Measurements from ENCODE around the gene SSB. TPM values are rescaled to one million over a fixed set of nuclear protein-coding genes. Genes with fewer than 3 reads are reported as not detected.
"Not testable (repeated sequence)": the region's sequence is repeated elsewhere in the genome, so short reads cannot be mapped to it uniquely, and the experiment has no call there.

The SSB gene
- 87.2 and 139 TPM in 2 replicates for total RNA-seq

- peak; percentile 86 for DNase-seq (ENCODE audit: low read depth)
Measured at GRCh38 chr2:169798718-169799592, at the start of gene SSB. Gene SSB (plus strand): TSS chr2:169798871. CDS start chr2:169800961, 2,090 bp downstream.

DNA sequence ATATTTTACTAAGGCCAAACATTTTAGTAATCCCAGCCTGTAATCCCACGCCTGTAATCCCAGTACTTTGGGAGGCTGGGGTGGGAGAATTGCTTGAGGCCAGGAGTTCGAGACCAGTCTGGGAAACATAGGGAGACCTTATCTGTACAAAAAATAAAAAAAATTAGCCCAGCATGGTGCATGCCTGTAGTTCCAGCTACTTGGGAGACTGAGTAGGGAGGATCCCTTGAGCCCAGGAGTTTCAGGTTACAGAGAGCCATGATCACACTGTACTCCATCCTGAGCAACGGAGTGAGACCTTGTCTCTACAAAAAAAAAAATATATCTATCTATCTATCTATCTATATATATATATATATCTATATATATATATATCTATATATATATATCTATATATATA, 45.9 kb upstream of the SSB start:
- DNase-seq (ENCODE audit: low read depth) = no peak

DNA sequence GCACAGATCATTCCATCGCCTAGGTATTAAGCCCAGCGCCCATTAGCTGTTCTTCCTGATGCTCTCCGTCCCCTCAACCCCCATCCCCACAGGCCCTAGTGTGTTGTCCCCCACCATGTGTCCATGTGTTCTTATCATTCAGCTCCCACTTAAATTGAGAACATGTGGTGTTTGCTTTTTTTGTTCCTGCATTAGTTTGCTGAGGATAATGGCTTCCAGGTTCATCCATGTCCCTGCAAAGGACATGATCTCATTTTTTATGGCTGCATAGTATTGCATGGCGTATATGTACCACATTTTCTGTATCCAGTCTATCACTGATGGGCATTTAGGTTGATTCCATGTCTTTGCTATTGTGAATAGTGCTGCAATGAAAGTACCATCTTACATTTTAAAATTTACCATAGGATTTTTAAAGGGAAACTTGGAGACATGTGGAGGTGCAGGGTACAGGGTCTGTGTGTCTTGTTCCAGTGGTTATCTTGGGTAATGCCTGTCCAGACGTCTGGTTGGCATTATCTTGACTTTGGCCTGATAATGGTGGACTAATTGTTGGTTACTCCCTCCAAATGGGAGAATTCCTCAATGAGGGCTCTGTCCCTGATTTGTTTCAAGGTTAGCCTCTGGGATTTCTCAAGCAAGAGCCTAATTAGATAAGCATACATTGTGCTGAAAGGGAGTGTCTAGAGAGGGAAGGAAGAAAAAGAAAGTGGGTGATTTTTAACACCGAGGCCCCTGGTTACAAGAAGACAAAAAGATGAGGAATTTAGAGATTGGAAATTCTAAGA, 43.4 kb upstream of the SSB start:
- no peak for DNase-seq (ENCODE audit: low read depth)

DNA sequence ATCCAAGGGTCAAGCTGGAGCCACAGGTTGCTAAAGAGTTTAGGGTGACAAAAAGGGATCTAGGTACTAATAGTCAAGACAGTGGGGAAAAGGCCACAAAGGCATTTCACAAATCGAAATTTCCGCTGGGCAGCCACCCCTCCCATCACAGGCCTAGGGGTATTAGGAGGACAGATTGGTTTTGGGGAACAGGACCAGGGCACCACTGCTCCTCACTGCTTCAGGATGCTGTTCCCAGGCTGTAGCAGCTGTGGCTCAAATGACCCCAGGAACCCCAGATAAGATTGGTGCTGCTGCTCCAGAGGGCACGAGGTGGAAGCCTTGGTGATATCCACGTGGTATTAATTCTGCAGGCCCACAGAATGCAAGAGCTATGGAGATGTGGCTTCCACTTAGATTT, 42.3 kb upstream of the SSB start:
- DNase-seq (ENCODE audit: low read depth) = no peak

DNA sequence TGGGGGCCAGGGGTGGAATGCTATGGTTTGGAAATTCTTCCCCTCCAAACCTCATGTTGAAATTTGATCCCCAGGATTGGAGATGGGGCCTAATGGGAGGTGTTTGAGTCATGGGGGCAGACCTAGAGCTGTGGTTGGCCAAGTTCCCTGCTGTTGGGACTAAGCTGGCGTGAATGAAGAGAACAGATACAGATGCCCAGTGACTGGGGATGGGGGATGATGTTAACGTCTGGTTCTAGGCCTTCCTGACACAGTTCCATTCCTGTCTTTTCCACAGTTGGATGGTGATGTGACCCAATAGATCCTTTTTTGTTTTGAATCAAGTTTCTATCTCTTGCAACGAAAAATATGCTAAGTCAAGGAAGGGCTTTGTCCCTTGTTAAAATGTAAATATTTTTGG, 41.3 kb upstream of the SSB start:
- no peak for DNase-seq (ENCODE audit: low read depth)

DNA sequence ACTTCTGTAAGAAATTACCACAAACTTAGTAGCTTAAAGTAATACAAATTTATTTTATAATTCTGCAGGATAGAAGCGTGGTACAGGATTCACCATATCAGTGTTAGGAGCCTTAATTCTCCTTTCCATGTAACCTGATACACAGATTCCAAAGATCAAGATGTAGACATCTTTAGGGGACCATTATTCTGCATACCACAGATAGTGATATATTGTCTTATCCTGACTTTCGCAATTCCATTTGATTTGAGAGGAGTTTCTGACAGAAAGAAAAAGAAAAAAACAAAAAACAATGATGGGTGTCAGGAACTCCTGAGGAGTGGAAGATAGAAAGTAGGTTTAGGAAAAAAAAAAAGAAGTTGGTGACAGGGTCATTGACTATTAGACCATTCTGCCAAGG, 40.9 kb upstream of the SSB start:
- DNase-seq (ENCODE audit: low read depth) = no peak

GRCh38 chr2:169759987-169760386, 38.7 kb upstream of the SSB start:
- DNase-seq (ENCODE audit: low read depth) = no peak

DNA sequence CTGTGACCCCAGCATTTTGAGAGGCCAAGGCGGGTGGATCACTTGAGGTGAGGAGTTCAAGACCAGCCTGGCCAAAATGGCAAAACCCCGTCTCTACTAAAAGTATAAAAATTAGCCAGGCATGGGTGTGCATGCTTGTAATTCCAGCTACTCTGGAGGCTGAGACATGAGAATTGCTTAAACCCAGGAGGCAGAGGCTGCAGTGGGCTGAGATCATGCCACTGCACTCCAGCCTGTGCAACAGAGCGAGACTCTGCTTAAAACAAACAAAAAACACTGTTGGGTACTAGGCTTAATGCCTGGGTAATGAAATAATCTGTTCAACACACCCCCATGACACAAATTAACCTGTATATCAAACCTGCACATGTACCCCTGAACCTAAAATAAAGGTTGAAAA, 37.9 kb upstream of the SSB start:
- DNase-seq (ENCODE audit: low read depth) = not testable (repeated sequence)

GRCh38 chr2:169761251-169761969, 37.3 kb upstream of the SSB start:
- peak; percentile 80 for DNase-seq (ENCODE audit: low read depth)

GRCh38 chr2:169761970-169762292, 36.7 kb upstream of the SSB start:
- no peak for DNase-seq (ENCODE audit: low read depth)

DNA sequence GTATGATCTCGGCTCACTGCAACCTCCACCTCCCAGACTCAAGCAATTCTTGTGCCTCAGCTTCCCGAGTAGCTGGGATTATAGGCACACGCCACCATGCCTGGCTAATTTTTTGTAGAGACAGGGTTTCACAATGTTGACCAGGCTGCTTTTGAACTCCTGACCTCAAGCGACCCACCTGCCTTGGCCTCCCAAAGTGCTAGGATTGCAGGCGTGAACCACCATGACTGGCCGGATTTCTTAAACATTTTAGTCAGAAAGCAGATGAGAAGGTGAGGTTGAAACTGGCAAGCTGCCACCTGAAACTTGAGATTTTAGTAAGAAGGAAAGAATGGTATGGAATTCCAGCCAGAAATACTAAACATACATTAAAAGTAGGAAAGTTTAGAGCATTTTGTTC, 33.1 kb upstream of the SSB start:
- DNase-seq (ENCODE audit: low read depth) = no peak

GRCh38 chr2:169767243-169767888, 31.3 kb upstream of the SSB start:
- peak; percentile 56 for DNase-seq (ENCODE audit: low read depth)

GRCh38 chr2:169768262-169768995, 30.2 kb upstream of the SSB start:
- DNase-seq (ENCODE audit: low read depth) = no peak

GRCh38 chr2:169771021-169771420, 27.6 kb upstream of the SSB start:
- DNase-seq (ENCODE audit: low read depth) = no peak

GRCh38 chr2:169771612-169772011, 27.1 kb upstream of the SSB start:
- peak; percentile 60 for DNase-seq (ENCODE audit: low read depth)

DNA sequence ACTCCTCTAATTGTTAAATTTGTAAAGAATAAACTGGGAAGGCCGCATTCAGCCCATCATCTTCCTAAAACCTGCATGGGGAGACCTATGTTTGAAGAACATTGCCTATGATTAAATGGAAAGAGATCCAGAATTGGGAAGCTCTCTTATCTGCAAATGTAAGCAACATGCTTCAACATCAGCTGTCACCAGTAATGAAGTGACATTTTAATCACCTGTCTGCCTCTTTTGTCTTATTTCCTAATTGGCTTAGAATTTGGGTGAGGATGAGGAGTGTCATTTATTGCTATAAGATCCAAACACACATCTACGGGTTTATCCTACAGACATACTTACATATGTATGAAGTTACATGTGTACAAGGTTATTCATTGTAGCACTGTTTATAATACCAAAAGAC, 26.0 kb upstream of the SSB start:
- DNase-seq (ENCODE audit: low read depth) = no peak

GRCh38 chr2:169775354-169775753, 23.3 kb upstream of the SSB start:
- DNase-seq (ENCODE audit: low read depth) = no peak

- peak; percentile 61 for DNase-seq (ENCODE audit: low read depth)
Measured at GRCh38 chr2:169775765-169776164, 22.9 kb upstream of the SSB start.

DNA sequence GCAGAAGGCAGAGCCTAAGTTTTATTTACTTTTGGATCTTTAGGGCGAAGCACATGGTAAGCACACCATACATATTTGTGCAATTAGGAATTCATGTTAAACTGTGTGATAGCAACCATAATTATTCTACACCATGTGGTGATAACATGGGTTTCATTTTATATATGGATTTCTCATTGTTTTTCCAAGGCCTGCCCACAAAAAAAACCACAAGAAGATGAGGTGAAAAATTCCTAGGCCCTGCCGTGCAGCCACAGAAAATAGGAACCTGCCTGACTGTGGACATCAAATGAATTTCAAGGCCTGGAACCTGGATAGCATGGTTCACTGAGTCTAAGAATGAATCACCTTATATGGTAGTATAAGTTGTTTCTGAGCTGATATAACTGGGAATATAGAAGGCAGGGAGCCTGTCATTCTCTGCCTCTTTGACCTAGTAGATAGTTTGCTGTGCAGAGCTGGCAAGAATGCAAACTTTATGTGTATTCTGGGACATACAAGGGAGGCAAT, 22.4 kb upstream of the SSB start:
- DNase-seq (ENCODE audit: low read depth) = peak; percentile 90

GRCh38 chr2:169778446-169778845, 20.2 kb upstream of the SSB start:
- DNase-seq (ENCODE audit: low read depth) = no peak
